SH-SY5Y (cell line): ENCODE results near the gene PCDH1.

Experiments used
- GATA2 ChIP-seq: IDR thresholded peaks from 2 replicates; pipeline ENCODE4 v1.6.1; 2011; ENCODE audit warnings: mild to moderate bottlenecking, low read depth, low read length
- GATA3 ChIP-seq: IDR thresholded peaks from 2 replicates; pipeline ENCODE4 v1.6.1; 2011; ENCODE audit warnings: low read depth, mild to moderate bottlenecking, low read length, moderate library complexity

DNA sequence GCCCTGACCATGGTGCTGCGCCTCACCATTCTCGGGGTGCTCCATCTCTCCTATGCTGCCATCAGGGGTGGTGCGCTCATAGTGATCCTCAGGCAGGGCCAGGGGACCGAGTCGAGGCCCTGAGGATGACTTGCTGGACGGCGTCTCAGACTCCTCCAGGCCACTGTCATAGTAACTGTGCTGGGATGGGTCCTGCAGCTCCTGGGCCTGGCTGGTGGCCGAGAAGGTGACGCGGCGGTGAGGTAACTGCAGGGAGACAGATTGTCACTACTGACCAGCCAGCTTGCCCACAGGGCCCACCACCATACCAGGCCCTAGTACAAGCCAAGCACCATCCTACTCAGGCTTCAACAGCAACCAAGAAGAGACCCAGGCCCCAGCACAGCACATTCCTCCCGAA lies 21.0 kb downstream of the PCDH1 start:
- no peak for TF ChIP-seq GATA2
- no peak for TF ChIP-seq GATA3
